ENCODE results near the gene CYTH4. TPM values are rescaled to one million over a fixed set of nuclear protein-coding genes. Genes with fewer than 3 reads are reported as not detected.

CYTH4 gene
- total and polyA plus RNA-seq, 2 of the 8 experiments (the other 6 are each of a cell fraction or from before 2014, with no cell fraction given), result 0.09 TPM; not detected in 1

DNA sequence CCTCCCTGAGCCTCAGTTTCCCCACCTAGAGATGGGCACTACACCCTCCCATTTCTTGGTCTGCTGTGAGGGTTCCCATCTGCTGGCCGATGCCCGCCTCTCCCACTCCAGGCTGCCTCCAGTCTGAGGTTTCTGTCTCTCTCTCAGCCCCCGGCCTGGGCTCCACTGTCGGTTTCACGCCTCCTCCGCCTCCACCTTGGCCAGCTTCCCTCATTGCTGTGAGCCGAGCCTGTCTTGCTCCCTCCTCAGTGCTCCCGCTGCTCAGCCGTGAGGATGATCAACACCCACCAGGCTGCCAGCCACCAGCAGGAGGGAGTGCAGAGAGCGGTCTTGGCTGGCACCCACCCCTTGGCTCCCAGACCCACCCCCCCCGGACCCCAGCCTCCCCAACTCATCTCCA, 61.0 kb downstream of the CYTH4 start (continued):
- no peak for TF ChIP-seq CEBPB (IDR thresholded peaks at IDR 0.05; ENCODE audit: low read depth, low read length)
- TF ChIP-seq ZNF274 (IDR thresholded peaks at IDR 0.05; ENCODE audit: borderline replicate concordance, extremely low read depth, low read length), result no peak
- no peak for TF ChIP-seq RNF2 (IDR thresholded peaks at IDR 0.05; ENCODE audit: borderline replicate concordance, low read depth, low read length, missing control alignments, poor library complexity, severe bottlenecking)
- no peak for TF ChIP-seq NRF1 (IDR thresholded peaks at IDR 0.05; ENCODE audit: low read depth, low read length)
- TF ChIP-seq BRCA1 (IDR thresholded peaks at IDR 0.05; ENCODE audit: low read depth, low read length), result no peak

Data from H1 (cell line).